Stimulated activated CD8-positive, alpha-beta memory T cell treated with anti-CD3 and anti-CD28 coated beads, Interleukin-2, amount 100 ng/mL, for 48 hours (primary cell): ENCODE data around the gene NDUFV2.
"Not testable (repeated sequence)": the region's sequence is repeated elsewhere in the genome, so short reads cannot be mapped to it uniquely, and the experiment has no call there.

Experiments
- DNase-seq, 2 donors: peaks; one replicate each; pipeline ENCODE4 v3.0.0-alpha.2; 2020; ENCODE audit warnings: low read depth in 2 of 2

Gene NDUFV2

DNA sequence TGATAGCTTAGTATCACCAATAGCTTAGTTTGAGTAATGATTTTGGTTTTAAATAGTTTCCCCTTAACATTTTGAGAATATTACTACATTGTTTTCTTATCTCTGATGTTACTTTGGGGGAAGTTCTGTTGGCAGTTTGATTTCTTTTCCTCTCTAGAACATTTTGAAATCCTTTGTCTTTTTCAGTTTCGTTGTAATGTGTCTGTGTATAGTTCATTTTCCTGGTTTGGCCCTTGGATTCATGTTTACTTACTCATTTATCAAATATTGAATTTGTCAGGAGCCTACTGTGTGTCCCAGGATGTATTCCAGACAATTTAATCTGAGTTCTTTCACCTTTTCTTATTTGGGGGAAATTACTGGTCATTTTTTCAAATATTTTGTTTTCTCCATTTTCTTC is 50.8 kb downstream of the NDUFV2 start:
- no peak for DNase-seq

DNA sequence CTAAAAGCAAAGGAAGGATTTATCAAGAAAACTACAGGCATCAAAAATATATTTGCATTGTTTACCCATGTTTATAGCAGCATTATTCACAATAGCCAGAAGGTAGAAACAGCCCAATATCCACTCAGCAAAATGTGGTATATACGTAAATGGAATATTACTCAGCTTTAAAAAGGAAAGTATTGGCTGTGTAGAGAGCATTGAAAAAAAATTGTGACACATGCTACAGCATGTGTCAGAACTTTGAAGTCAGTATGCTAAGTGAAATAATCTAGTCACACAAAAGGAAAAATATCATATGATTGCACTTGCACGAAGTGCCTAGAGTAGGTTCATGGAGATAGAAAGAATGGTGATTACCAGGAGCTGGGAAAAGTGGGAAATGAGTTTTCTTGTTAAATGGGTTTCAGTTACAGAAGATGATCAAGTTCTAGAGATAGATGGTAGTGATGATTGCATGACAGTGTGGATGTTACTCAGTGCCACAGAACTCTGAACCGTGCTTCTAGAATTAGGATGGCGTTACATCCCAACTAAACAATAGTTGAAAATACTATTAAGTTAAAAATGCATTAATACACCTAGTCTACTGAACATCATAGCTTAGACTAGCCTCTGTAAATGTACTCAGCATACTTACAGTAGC is 54.2 kb downstream of the NDUFV2 start:
- DNase-seq = no peak

- no peak for DNase-seq
These were observed 55.3 kb downstream of the NDUFV2 start for GRCh38 chr18:9157806-9158205.

- no peak for DNase-seq
These were observed 57.5 kb downstream of the NDUFV2 start for GRCh38 chr18:9160014-9160413.

GRCh38 chr18:9162663-9163062 is 60.2 kb downstream of the NDUFV2 start:
- DNase-seq = not testable (repeated sequence)

- not testable (repeated sequence) for DNase-seq
These were observed 61.6 kb downstream of the NDUFV2 start for GRCh38 chr18:9164149-9164548.

GRCh38 chr18:9165883-9166282 is 63.4 kb downstream of the NDUFV2 start:
- not testable (repeated sequence) for DNase-seq

DNA sequence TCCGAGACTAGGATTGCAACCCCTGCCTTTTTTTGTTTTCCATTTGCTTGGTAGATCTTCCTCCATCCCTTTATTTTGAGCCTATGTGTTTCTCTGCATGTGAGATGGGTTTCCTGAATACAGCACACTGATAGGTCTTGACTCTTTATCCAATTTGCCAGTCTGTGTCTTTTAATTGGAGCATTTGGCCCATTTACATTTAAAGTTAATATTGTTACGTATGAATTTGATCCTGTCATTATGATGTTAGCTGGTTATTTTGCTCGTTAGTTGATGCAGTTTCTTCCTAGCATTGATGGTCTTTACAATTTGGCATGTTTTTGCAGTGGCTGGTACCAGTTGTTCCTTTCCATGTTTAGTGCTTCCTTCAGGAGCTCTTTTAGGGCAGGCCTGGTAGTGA is 67.0 kb downstream of the NDUFV2 start:
- DNase-seq = not testable (repeated sequence)

GRCh38 chr18:9171919-9172318 is 69.4 kb downstream of the NDUFV2 start:
- DNase-seq = not testable (repeated sequence)

- DNase-seq = no peak
These were observed 70.1 kb downstream of the NDUFV2 start for GRCh38 chr18:9172506-9173127.

- no peak for DNase-seq
These were observed 71.3 kb downstream of the NDUFV2 start for GRCh38 chr18:9173770-9174233.

DNA sequence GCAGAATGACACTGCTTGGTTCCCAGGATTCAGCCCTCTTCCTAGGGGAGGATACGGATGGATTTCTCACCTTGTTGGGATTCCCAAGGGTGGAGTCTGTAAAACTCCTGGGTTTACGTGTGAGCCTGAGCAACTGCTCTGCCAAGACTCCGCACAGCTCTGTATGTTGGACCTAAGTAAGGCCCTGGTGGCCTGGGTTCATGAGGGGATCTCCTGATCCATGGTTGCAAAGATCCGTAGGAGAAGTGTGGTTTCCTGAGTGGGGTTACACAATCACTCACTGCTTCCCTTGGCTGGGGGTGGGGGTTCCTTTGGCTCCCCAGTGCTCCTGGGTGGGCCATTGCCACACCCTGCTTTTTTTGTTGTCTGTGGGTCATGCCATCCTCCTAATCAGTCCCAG is 71.8 kb downstream of the NDUFV2 start:
- DNase-seq = no peak

DNA sequence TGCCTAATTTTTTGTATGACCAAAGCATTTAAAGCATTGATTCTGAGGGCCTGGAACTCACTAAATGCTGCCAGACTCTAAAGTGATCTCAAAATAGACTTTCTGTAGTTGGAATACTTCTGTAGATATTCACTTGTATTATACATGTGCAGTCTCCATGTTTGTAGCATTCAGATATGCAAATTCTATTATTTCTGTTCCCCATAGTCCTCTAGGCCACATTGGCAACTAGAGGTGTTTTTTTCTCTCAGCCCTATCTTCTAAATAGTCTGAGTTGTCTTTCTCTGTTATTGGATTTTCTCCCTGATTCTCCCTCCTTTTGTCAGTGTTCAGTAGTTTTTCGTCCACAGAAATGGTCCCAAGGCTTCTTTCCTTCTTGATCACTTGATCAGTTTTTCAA is 72.6 kb downstream of the NDUFV2 start:
- no peak for DNase-seq

DNA sequence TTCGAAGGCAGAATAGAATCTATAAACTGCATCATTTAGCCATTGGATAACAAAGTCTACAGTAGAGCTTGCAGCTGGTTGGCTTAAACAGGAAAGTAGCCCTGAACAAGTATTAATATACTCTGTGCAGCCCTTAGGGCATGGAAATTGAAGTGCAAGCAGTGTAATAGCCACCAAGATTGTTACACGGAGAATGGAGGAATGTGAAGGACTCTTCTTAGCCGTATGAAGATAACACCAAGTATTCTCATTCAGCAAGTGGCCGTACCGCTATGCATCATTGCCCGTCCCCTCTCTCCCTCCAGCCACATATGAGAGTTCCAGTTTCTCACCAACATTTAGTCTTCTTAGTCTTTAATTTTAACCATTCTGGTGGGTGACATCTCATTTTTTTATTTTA is 74.5 kb downstream of the NDUFV2 start:
- DNase-seq = no peak

- DNase-seq = no peak
These were observed 75.0 kb downstream of the NDUFV2 start for GRCh38 chr18:9177466-9177865.

GRCh38 chr18:9178557-9178956 is 76.1 kb downstream of the NDUFV2 start:
- no peak for DNase-seq

GRCh38 chr18:9181275-9181674 is 78.8 kb downstream of the NDUFV2 start:
- no peak for DNase-seq

- no peak for DNase-seq
These were observed 80.4 kb downstream of the NDUFV2 start for GRCh38 chr18:9182852-9183399.
